CD4-positive, alpha-beta T cell treated with Interleukin-21 for 1 hour (primary cell): Measurements from ENCODE around the gene P2RX6.
"Not testable (repeated sequence)": the region's sequence is repeated elsewhere in the genome, so short reads cannot be mapped to it uniquely, and the experiment has no call there.

ENCODE experiments used
- DNase-seq: peaks from one replicate; pipeline ENCODE4 v3.0.0-alpha.2; 2020

The P2RX6 gene

GRCh38 chr22:21014726-21015465, at the start of gene P2RX6:
TSS of gene P2RX6 (plus strand) at chr22:21015165. CDS start at chr22:21015175, 10 bp downstream.
- no peak for DNase-seq

GRCh38 chr22:20965888-20966855, 48.8 kb upstream of the P2RX6 start:
- no peak for DNase-seq

- DNase-seq: no peak
These were observed 47.9 kb upstream of the P2RX6 start, which contains the start of gene AIFM3 for GRCh38 chr22:20966883-20967696. TSS of gene AIFM3 (plus strand) at chr22:20967255. CDS start at chr22:20967945, 690 bp downstream.

GRCh38 chr22:20967697-20968211, 47.2 kb upstream of the P2RX6 start:
- DNase-seq: no peak

- DNase-seq: no peak
These were observed 46.5 kb upstream of the P2RX6 start for GRCh38 chr22:20968281-20968977.

GRCh38 chr22:20970939-20971657, 43.9 kb upstream of the P2RX6 start:
- no peak for DNase-seq

GRCh38 chr22:20972014-20972694, 42.8 kb upstream of the P2RX6 start:
- DNase-seq: not testable (repeated sequence)

GRCh38 chr22:20972933-20973577, 41.9 kb upstream of the P2RX6 start:
- DNase-seq: no peak

GRCh38 chr22:20973634-20974286, 41.2 kb upstream of the P2RX6 start:
- DNase-seq: no peak

- no peak for DNase-seq
These were observed 40.5 kb upstream of the P2RX6 start for GRCh38 chr22:20974336-20974955.

- no peak for DNase-seq
These were observed 39.2 kb upstream of the P2RX6 start for GRCh38 chr22:20975541-20976290.

- no peak for DNase-seq
These were observed 38.6 kb upstream of the P2RX6 start for GRCh38 chr22:20976291-20976877.

GRCh38 chr22:20977019-20977418, 37.9 kb upstream of the P2RX6 start:
- DNase-seq: no peak

- no peak for DNase-seq
These were observed 37.3 kb upstream of the P2RX6 start for GRCh38 chr22:20977516-20978170.

- no peak for DNase-seq
These were observed 36.5 kb upstream of the P2RX6 start for GRCh38 chr22:20978419-20978818.

GRCh38 chr22:20979243-20979809, 35.6 kb upstream of the P2RX6 start:
- peak; percentile 73 for DNase-seq

GRCh38 chr22:20979940-20980453, 35.0 kb upstream of the P2RX6 start:
- no peak for DNase-seq
